ENCODE measurements around the gene ICAM5.
A peak's percentile ranks its signal among the peaks of the same experiment; 100 is the strongest.

The ICAM5 gene

DNA sequence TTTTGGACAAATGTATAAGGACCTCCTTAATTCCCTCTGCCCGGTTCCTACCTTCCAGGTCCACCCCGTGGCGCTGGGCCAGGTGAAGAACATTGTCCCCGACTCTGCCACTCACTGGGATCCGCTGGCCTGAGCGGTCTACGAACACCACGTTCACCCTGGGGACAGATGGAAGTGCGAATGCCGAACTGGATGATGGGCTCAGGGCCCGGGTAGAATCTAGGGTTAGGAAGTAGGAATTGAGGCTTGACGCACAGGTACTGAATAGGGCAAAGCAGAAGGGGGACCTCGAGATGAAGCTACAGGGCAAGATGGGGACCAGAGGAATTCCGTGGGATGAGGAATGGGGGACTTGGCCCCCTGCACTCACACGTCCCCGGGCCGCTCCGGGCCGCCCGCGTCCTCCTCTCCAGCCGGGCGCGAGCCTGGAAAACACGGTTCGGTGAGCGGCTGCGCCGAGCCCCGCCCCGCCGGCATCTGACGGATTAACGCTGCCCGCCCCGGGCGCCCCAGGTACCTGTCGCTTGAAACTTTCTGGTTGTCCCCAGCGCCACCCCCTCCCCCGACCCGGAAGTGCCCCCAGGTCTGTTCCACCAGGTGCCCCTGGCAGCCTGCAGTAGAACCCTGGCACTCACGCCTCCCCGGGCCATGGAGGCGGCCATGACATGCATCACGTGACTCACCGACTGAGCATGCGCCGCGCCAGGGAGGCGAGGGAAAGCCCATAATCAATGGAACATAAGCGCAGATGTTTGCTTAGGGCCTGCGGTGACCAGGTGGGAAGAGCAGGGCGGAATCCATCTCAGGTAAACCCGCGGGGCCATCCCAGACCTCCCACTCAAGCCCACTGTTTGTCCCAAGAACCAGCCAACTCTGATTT is 25.8 kb downstream of the ICAM5 start, which contains the start of gene FDX2:
TSS of gene FDX2 (minus strand) at position 681 of the 880 bp plus-strand sequence. CDS start at position 662, 19 bp downstream.
- Histone ChIP-seq H3K27me3 (peaks cover 8% of the 10 kb centered on the region), H3K36me3 (peaks cover 47% of the 10 kb centered on the region), H3K4me1 (ENCODE audit: control insufficient read depth in 1 of 2, insufficient read depth in 1 of 2, low read depth in 1 of 2, low read length in 1 of 2) (peaks cover 10 to 11% of the 10 kb centered on the region in 2 experiments), H3K9me3 (no peaks in the 10 kb centered on the region), H3K4me3 (ENCODE audit: low read depth in 1 of 2, low read length in 1 of 2) (peak within 1 kb of the TSS; percentile 67 to 73), H3K27ac (peak within 1 kb of the TSS; percentile 52)
- TF ChIP-seq, protein P1, sequence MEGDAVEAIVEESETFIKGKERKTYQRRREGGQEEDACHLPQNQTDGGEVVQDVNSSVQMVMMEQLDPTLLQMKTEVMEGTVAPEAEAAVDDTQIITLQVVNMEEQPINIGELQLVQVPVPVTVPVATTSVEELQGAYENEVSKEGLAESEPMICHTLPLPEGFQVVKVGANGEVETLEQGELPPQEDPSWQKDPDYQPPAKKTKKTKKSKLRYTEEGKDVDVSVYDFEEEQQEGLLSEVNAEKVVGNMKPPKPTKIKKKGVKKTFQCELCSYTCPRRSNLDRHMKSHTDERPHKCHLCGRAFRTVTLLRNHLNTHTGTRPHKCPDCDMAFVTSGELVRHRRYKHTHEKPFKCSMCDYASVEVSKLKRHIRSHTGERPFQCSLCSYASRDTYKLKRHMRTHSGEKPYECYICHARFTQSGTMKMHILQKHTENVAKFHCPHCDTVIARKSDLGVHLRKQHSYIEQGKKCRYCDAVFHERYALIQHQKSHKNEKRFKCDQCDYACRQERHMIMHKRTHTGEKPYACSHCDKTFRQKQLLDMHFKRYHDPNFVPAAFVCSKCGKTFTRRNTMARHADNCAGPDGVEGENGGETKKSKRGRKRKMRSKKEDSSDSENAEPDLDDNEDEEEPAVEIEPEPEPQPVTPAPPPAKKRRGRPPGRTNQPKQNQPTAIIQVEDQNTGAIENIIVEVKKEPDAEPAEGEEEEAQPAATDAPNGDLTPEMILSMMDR (IDR thresholded peaks at IDR 0.05) = no peak

DNA sequence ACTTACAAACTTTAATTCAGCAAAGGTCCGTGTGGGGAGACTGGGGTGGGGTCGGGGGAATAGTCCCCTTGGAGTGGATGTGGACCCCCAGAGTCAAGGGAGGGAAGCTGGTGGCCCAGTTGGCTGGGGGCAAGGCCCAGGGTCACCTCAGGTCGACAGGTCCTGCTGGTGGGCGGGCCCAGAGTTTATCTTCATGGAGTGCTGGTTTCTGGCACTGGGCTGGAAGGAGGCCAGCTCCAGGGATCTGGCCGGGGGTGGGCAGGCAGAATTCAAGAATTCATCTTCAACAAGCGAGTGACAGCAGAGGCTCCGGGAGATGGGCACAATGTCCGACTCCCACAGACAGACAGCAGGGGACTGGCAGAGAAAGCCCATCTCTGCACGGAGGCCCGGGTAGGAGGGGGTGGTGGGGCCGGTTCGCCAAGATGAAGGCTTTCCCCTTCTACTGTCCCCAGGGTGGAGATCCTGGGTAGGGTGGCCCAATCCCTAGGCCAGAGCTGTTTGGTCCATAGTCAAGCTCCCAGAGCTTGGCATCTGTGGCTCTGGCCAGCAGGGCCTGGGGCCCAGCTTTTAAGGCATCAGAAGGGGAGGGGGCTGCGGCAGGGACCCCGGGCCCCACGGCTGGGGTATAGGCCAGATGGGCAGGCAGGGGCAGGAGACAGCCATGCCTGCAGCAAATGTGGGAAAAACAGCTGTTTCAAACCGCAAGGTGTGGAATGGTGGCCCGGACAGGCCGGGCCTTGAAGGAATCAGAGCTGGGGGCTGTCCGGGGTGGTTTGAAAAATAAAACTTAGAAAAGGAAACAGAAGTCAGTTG is 26.7 kb downstream of the ICAM5 start:
- TF ChIP-seq, protein P1 (IDR thresholded peaks at IDR 0.05) = no peak
- Histone ChIP-seq H3K9me3 (no peaks in the 10 kb centered on the region), H3K27ac (peak overlapping the region; percentile 52), H3K4me1 (ENCODE audit: control insufficient read depth in 1 of 2, insufficient read depth in 1 of 2, low read depth in 1 of 2, low read length in 1 of 2) (peaks cover 10 to 11% of the 10 kb centered on the region in 2 experiments), H3K4me3 (ENCODE audit: low read depth in 1 of 2, low read length in 1 of 2) (peak overlapping the region; percentile 67 to 73), H3K36me3 (peaks cover 56% of the 10 kb centered on the region), H3K27me3 (peaks cover 8% of the 10 kb centered on the region)

- Histone ChIP-seq H3K27me3 (peaks cover 8% of the 10 kb centered on the region), H3K4me3 (ENCODE audit: low read depth in 1 of 2, low read length in 1 of 2) (no peak overlapping the region), H3K4me1 (ENCODE audit: control insufficient read depth in 1 of 2, insufficient read depth in 1 of 2, low read depth in 1 of 2, low read length in 1 of 2) (peaks cover 10 to 11% of the 10 kb centered on the region in 2 experiments), H3K27ac (peak overlapping the region; percentile 52), H3K9me3 (no peaks in the 10 kb centered on the region), H3K36me3 (peaks cover 64% of the 10 kb centered on the region)
- TF ChIP-seq, protein P1 (IDR thresholded peaks at IDR 0.05) = no peak
Measured at GRCh38 chr19:10317045-10317856, 27.5 kb downstream of the ICAM5 start.

- Histone ChIP-seq H3K27ac (peak overlapping the region; percentile 52), H3K4me1 (ENCODE audit: control insufficient read depth in 1 of 2, insufficient read depth in 1 of 2, low read depth in 1 of 2, low read length in 1 of 2) (peaks cover 10 to 11% of the 10 kb centered on the region in 2 experiments), H3K9me3 (no peaks in the 10 kb centered on the region), H3K4me3 (ENCODE audit: low read depth in 1 of 2, low read length in 1 of 2) (no peak overlapping the region), H3K27me3 (peaks cover 8% of the 10 kb centered on the region), H3K36me3 (peaks cover 71% of the 10 kb centered on the region)
- TF ChIP-seq, protein P1 (IDR thresholded peaks at IDR 0.05) = no peak
Measured at GRCh38 chr19:10317857-10318462, 28.2 kb downstream of the ICAM5 start.

Measured in neutrophil (primary cell).